GM12878 (cell line): ENCODE measurements around the gene TAB2.

ENCODE experiments used
- FOXK2 ChIP-seq: fragments of 450-650 bp; IDR thresholded peaks from 2 replicates; pipeline ENCODE4 v1.6.1; 2017; ENCODE audit warnings: mild to moderate bottlenecking, moderate library complexity
- MXI1 ChIP-seq: fragments of 150-350 bp; IDR thresholded peaks from 2 replicates; pipeline ENCODE4 v1.6.1; 2011; ENCODE audit warnings: low read depth, mild to moderate bottlenecking, inconsistent platforms, low read length, improper control_type of control experiment
- YBX1 ChIP-seq: fragments of 450-650 bp; IDR thresholded peaks from 2 replicates; pipeline ENCODE4 v1.6.1; 2016; ENCODE audit warnings: antibody characterized with exemption

DNA sequence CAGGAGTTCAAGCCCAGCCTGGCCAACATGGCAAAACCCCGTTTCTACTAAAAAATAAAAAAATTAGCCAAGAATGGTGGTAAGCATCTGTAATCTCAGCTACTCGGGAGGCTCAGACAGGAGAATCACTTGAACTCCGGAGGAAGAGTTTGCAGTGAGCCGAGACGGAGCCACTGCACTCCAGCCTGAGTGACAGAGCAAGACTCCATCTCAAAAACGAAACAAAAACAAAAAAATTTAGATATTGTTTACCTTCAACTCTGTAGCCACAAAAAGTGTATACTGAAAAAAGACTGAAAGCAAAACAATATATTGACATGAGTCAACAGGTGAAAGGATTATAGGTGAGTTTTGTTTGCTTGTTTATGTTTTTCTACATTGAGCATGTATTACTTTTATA is 30.6 kb upstream of the TAB2 start:
- no peak for TF ChIP-seq FOXK2
- TF ChIP-seq YBX1, result no peak
- no peak for TF ChIP-seq MXI1
